HepG2 (cell line): ENCODE data around the gene CERS1. TPM values are rescaled to one million over a fixed set of nuclear protein-coding genes. Genes with fewer than 3 reads are reported as not detected.

ENCODE experiments used
- ATF1 ChIP-seq: IDR thresholded peaks from 2 replicates; pipeline ENCODE4 v1.6.1; 2016; ENCODE audit warnings: mild to moderate bottlenecking, control low read depth
- EP300 ChIP-seq, 3 experiments: sonication (generic) in 1 of 3; formaldehyde crosslinking in 1 of 3; IDR thresholded peaks; 2 replicates each; pipeline versions ENCODE4 v1.5.1 to v1.6.1; 2011 to 2020; ENCODE audit warnings: low read depth in 2 of 3, low read length in 2 of 3, borderline replicate concordance in 1 of 3, improper control_type of control experiment in 1 of 3, mild to moderate bottlenecking in 1 of 3, missing genetic modification reagents in 1 of 3, moderate library complexity in 1 of 3
- FOSL2 ChIP-seq: sonication (generic); formaldehyde crosslinking; IDR thresholded peaks from 2 replicates; pipeline ENCODE4 v1.4.0; 2020; ENCODE audit warnings: missing genetic modification reagents
- IRF2 ChIP-seq: IDR thresholded peaks from 2 replicates; pipeline ENCODE4 v1.6.1; 2018; ENCODE audit warnings: missing genetic modification reagents, missing compliant biosample characterization
- IRX3 ChIP-seq: sonication (generic); formaldehyde crosslinking; IDR thresholded peaks from 2 replicates; pipeline ENCODE4 v1.8.1; 2023; ENCODE audit warnings: mild to moderate bottlenecking, low read depth, missing genetic modification reagents, borderline replicate concordance
- PITX1 ChIP-seq: sonication (generic); formaldehyde crosslinking; IDR thresholded peaks from 2 replicates; pipeline ENCODE4 v1.5.1; 2020; ENCODE audit warnings: mild to moderate bottlenecking, missing genetic modification reagents
- PLRG1 ChIP-seq: fragments of 450-650 bp; conservative IDR thresholded peaks from 2 replicates; pipeline ENCODE4 v1.6.1; 2016
- RXRB ChIP-seq: IDR thresholded peaks from 2 replicates; pipeline ENCODE4 v1.6.1; 2016; ENCODE audit warnings: borderline replicate concordance, missing genetic modification reagents, missing compliant biosample characterization
- TMF1 ChIP-seq: sonication (generic); formaldehyde crosslinking; IDR thresholded peaks from 2 replicates; pipeline ENCODE4 v1.8.1; 2022; ENCODE audit warnings: low read depth, missing genetic modification reagents
- ZBTB7B ChIP-seq: sonication (generic); formaldehyde crosslinking; IDR thresholded peaks from 2 replicates; pipeline ENCODE4 v1.4.0; 2020; ENCODE audit warnings: missing genetic modification reagents
- ZNF121 ChIP-seq: sonication (generic); formaldehyde crosslinking; IDR thresholded peaks from 2 replicates; pipeline ENCODE4 v1.5.0; 2020; ENCODE audit warnings: mild to moderate bottlenecking, missing genetic modification reagents
- ZNF234 ChIP-seq: sonication (generic); formaldehyde crosslinking; conservative IDR thresholded peaks from 2 replicates; pipeline ENCODE4 v1.5.1; 2020; ENCODE audit warnings: mild to moderate bottlenecking, missing genetic modification reagents
- ZNF337 ChIP-seq: sonication (generic); formaldehyde crosslinking; IDR thresholded peaks from 2 replicates; pipeline ENCODE4 v1.5.1; 2020; ENCODE audit warnings: missing genetic modification reagents, low read depth, mild to moderate bottlenecking, borderline replicate concordance
- ZNF484 ChIP-seq: sonication (generic); formaldehyde crosslinking; IDR thresholded peaks from 2 replicates; pipeline ENCODE4 v1.5.1; 2020; ENCODE audit warnings: mild to moderate bottlenecking, low read depth, missing genetic modification reagents, borderline replicate concordance
- ZNF558 ChIP-seq: sonication (generic); formaldehyde crosslinking; IDR thresholded peaks from 2 replicates; pipeline ENCODE4 v1.9.0; 2022; ENCODE audit warnings: mild to moderate bottlenecking, missing genetic modification reagents, borderline replicate concordance
- ZNF598 ChIP-seq: sonication (generic); formaldehyde crosslinking; IDR thresholded peaks from 2 replicates; pipeline ENCODE4 v1.5.1; 2020; ENCODE audit warnings: mild to moderate bottlenecking, missing genetic modification reagents, borderline replicate concordance
- ZNF839 ChIP-seq: sonication (generic); formaldehyde crosslinking; IDR thresholded peaks from 2 replicates; pipeline ENCODE4 v1.4.0; 2020; ENCODE audit warnings: missing genetic modification reagents, mild to moderate bottlenecking, borderline replicate concordance
- polyA plus RNA-seq, 8 experiments: library from polyadenylated mRNA; depleted of rRNA in 3 of 8; stranded (reverse) in 7 of 8; unstranded in 1 of 8; fragments of >200 nt; fragmentation: Illumina TruSeq in 4 of 8; extraction: Trizol in 4 of 8; gene quantifications; 2 replicates each; pipeline versions ENCODE4 v1.2.1 to v1.2.3, GENCODE V29; 2011 to 2016; ENCODE audit warnings: low read depth in 4 of 8, missing spikeins in 1 of 8, mixed read lengths in 1 of 8; ENCODE audit not compliant: insufficient read depth in 1 of 8
- total RNA-seq, 5 experiments: library from RNA; depleted of rRNA; stranded (reverse); fragments of >200 nt; fragmentation: Illumina TruSeq; extraction: Trizol; gene quantifications; 2 replicates each; pipeline ENCODE4 v1.2.3, GENCODE V29; 2016; ENCODE audit warnings: low read depth in 1 of 5
- TF ChIP-seq, protein P1 (sequence below): sonication (generic); formaldehyde crosslinking; IDR thresholded peaks from 2 replicates; pipeline ENCODE4 v1.4.0; 2020; ENCODE audit warnings: missing genetic modification reagents
- TF ChIP-seq, protein P2 (sequence below): sonication (generic); formaldehyde crosslinking; conservative IDR thresholded peaks from 2 replicates; pipeline ENCODE4 v1.8.0; 2022; ENCODE audit warnings: low read depth, missing genetic modification reagents
- TF ChIP-seq, protein P3 (sequence below): sonication (generic); formaldehyde crosslinking; IDR thresholded peaks from 2 replicates; pipeline ENCODE4 v1.8.0; 2022; ENCODE audit warnings: mild to moderate bottlenecking, missing genetic modification reagents; ENCODE audit not compliant: insufficient replicate concordance
- TF ChIP-seq, protein P4 (sequence below): sonication (generic); formaldehyde crosslinking; conservative IDR thresholded peaks from 2 replicates; pipeline ENCODE4 v1.4.0; 2020; ENCODE audit warnings: missing genetic modification reagents
- TF ChIP-seq, protein P5 (sequence below): sonication (generic); formaldehyde crosslinking; IDR thresholded peaks from 2 replicates; pipeline ENCODE4 v1.5.0; 2020; ENCODE audit warnings: missing genetic modification reagents

Gene CERS1
- total and polyA plus RNA-seq, 2 of the 13 experiments (the other 11 are each of a cell fraction or from before 2014, with no cell fraction given), result 4.6 to 9.8 TPM

DNA sequence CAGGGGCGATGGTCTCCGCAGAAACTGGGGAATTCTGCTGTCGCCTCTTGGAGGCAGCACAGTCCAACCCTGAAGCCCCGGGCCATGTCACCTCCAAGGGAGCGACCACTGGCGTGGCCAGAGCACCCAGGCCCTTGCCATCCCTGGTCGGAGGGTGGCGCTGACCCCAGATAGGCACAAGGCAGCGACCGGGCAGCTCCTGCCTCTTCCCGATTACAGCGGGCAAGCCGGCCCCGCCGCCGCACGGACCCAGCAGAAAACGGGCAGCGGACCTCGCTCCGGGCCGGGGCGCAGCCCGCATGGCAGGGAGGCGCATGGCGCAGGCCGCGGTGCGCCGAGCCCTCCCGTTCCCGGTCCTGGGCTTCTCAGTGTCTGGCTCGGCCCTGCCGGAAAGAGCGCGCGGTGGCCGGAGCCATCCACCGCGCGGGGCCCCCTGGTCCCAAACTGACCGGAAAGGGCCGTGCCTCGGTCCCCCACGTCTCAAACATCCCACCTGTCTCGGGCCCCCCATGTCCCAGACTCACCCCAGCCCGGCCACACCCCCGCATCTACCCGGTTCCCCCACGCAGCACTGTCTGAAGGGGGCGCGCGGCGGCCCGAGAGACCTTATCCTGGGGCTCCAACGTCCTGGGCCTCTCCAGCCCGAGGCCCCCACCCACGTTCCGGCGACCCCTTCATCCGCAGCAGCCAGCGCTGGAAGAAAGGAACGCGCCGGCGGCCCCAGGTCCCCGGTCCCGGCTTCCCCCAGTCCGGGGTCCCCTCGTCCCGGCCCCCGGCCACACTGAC is 727 bp downstream of the CERS1 start (continued):
- TF ChIP-seq, protein P1, sequence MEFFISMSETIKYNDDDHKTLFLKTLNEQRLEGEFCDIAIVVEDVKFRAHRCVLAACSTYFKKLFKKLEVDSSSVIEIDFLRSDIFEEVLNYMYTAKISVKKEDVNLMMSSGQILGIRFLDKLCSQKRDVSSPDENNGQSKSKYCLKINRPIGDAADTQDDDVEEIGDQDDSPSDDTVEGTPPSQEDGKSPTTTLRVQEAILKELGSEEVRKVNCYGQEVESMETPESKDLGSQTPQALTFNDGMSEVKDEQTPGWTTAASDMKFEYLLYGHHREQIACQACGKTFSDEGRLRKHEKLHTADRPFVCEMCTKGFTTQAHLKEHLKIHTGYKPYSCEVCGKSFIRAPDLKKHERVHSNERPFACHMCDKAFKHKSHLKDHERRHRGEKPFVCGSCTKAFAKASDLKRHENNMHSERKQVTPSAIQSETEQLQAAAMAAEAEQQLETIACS (CRISPR knock-in tag), result peak; percentile 17; the same call in 1 of the 2 replicates
- 0 out of 2 replicates have a peak, but pooled peaks have one; percentile 88 for TF ChIP-seq ZNF598 (CRISPR knock-in tag)
- TF ChIP-seq, protein P2, sequence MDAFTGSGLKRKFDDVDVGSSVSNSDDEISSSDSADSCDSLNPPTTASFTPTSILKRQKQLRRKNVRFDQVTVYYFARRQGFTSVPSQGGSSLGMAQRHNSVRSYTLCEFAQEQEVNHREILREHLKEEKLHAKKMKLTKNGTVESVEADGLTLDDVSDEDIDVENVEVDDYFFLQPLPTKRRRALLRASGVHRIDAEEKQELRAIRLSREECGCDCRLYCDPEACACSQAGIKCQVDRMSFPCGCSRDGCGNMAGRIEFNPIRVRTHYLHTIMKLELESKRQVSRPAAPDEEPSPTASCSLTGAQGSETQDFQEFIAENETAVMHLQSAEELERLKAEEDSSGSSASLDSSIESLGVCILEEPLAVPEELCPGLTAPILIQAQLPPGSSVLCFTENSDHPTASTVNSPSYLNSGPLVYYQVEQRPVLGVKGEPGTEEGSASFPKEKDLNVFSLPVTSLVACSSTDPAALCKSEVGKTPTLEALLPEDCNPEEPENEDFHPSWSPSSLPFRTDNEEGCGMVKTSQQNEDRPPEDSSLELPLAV, result no peak
- TF ChIP-seq ZNF558 (CRISPR knock-in tag), result no peak
- no peak for TF ChIP-seq ZNF839 (CRISPR knock-in tag)
- TF ChIP-seq IRX3 (CRISPR knock-in tag), result no peak
- peak; percentile 51; the same call in 1 of the 2 replicates for TF ChIP-seq ZBTB7B (CRISPR knock-in tag)
- no peak for TF ChIP-seq ATF1 (CRISPR knock-in tag)
- no peak for TF ChIP-seq PLRG1
- no peak for TF ChIP-seq ZNF337 (CRISPR knock-in tag)
- TF ChIP-seq, protein P3, sequence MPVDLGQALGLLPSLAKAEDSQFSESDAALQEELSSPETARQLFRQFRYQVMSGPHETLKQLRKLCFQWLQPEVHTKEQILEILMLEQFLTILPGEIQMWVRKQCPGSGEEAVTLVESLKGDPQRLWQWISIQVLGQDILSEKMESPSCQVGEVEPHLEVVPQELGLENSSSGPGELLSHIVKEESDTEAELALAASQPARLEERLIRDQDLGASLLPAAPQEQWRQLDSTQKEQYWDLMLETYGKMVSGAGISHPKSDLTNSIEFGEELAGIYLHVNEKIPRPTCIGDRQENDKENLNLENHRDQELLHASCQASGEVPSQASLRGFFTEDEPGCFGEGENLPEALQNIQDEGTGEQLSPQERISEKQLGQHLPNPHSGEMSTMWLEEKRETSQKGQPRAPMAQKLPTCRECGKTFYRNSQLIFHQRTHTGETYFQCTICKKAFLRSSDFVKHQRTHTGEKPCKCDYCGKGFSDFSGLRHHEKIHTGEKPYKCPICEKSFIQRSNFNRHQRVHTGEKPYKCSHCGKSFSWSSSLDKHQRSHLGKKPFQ (CRISPR knock-in tag), result no peak
- TF ChIP-seq EP300 (IDR thresholded peaks at IDR 0.05; ENCODE audit: low read depth in 2 of 2, low read length in 2 of 2), result no peak
- no peak; the same call in 1 of the 2 replicates for TF ChIP-seq EP300 (CRISPR knock-in tag; IDR thresholded peaks at IDR 0.05; ENCODE audit: borderline replicate concordance)
- TF ChIP-seq RXRB (CRISPR knock-in tag), result peak; percentile 31; the same call in 1 of the 2 replicates
- no peak for TF ChIP-seq IRF2
- TF ChIP-seq ZNF234 (CRISPR knock-in tag), result no peak
- TF ChIP-seq, protein P4, sequence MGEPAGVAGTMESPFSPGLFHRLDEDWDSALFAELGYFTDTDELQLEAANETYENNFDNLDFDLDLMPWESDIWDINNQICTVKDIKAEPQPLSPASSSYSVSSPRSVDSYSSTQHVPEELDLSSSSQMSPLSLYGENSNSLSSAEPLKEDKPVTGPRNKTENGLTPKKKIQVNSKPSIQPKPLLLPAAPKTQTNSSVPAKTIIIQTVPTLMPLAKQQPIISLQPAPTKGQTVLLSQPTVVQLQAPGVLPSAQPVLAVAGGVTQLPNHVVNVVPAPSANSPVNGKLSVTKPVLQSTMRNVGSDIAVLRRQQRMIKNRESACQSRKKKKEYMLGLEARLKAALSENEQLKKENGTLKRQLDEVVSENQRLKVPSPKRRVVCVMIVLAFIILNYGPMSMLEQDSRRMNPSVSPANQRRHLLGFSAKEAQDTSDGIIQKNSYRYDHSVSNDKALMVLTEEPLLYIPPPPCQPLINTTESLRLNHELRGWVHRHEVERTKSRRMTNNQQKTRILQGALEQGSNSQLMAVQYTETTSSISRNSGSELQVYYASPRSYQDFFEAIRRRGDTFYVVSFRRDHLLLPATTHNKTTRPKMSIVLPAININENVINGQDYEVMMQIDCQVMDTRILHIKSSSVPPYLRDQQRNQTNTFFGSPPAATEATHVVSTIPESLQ (CRISPR knock-in tag), result no peak
- TF ChIP-seq, protein P5, sequence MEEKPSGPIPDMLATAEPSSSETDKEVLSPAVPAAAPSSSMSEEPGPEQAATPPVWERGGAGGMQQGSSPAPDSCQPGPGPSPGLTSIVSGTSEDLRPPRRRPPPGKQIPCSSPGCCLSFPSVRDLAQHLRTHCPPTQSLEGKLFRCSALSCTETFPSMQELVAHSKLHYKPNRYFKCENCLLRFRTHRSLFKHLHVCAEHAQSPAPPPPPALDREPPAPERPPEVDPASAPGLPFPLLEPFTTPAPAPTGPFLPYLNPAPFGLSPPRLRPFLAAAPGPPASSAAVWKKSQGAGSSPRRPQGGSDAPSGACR (CRISPR knock-in tag), result no peak
- no peak for TF ChIP-seq ZNF484 (CRISPR knock-in tag)
- TF ChIP-seq FOSL2, result 0 out of 2 replicates have a peak, but pooled peaks have one; percentile 23
- TF ChIP-seq PITX1, result no peak
- TF ChIP-seq ZNF121 (CRISPR knock-in tag), result peak; percentile 70; the same call in 1 of the 2 replicates
- no peak for TF ChIP-seq TMF1 (CRISPR knock-in tag)
